IPS-11a (cell line): ENCODE measurements around the gene SARDH.

Experiments
- H3K4me3 ChIP-seq: one replicate; pipeline ENCODE4 v1.5.1; 2013; ENCODE audit warnings: low read depth, low read length, control low read depth

The SARDH gene

GRCh38 chr9:133735415-133735775 is 2.8 kb downstream of the SARDH start:
- no peak overlapping the region for H3K4me3 ChIP-seq

DNA sequence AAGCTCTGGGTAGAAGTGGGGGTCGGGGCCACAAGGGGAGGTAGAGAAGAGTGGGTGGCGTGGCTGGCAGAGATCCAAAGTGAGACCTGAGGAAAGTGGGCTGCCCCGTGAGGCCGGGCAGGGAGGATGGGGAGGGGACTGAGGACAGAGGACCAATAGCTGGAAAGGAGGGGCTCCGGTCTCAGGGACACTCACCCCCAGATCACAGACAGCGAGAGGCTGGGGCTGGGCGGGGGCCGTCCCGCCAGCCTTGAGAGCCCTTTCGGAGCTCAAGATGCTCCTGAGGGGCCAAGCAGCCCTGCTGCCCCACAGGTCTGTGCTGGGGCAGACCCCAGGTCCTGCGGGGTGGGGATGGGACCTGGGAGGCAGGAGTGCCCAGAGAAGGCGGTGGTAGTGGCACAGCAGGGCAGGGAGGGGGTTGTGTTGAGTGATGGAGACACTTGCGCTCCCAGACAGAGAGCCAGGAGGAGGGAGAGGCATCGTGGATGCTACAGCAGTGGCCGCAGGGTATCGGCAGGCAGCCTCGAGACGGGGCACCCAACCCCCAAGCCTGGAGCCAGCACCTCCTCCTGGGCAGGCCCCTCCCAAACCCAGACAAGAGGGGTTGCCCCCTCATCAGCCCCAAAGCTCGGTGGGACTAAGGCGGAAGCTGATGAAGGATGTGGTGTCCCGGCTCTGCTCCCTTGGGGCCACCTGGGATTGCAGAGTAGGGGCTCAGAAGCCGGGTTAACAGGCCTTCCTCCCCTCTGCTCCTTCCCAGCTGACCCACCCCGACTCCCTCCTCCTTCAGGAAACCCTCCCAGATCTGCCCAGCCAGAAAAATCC is 3.4 kb downstream of the SARDH start:
- no peak overlapping the region for H3K4me3 ChIP-seq

GRCh38 chr9:133733796-133734533 is 4.2 kb downstream of the SARDH start:
- no peak overlapping the region for H3K4me3 ChIP-seq

DNA sequence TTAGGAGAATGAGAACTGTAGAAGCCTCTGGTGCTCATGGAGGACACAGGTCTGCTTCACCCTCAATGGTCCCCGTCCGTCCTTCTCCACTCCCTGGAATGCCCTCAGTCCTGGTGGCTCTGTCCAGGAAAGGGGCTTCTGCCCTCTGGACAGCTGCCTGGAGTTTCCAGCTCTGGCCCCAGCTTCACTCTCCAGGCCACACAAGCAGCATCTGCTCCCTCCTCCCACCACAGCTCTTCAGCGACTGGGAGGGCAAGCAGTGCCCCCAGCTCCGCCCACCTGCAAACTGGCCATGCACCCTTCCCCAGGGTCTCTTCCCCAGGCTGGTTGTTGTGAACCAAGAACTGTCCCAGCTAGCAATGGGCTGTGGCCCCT is 4.7 kb downstream of the SARDH start:
- no peak overlapping the region for H3K4me3 ChIP-seq

DNA sequence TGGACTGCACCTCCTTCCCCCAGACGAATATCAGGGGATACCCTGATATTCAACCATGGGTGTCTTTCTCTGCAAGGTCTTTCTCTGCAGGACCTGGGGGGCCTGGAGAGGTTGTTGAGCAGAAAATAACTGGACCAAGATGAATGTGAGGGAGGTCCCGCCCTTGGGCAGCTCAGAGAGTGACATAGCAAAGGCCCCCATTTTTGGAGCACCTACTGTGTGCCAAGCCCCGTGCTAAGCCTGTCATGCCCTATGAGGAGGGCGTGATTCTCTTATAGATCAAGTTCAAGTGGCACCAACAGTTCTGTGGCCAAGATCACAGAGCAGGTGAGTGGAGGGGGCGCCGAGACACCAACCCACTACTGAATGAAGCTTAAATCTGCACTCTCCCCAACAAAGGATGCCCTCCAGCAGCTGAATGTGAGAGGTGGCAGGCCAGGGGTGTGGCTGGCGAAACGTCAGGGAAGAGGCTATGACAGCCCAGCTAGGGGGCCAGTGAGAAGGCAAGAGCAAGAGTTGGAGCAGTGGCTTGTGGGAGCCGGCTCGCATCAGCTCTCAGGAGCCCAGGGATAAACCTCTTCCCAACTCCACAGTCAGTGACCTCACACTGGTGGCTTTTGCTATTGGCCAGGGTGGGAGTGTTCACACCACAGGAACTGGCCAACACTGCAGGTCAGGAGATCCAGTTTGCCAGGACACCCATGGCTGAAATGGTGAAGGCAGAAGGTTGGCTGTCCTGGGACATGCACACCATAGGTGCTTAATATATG is 5.3 kb downstream of the SARDH start:
- H3K4me3 ChIP-seq, result no peak overlapping the region

DNA sequence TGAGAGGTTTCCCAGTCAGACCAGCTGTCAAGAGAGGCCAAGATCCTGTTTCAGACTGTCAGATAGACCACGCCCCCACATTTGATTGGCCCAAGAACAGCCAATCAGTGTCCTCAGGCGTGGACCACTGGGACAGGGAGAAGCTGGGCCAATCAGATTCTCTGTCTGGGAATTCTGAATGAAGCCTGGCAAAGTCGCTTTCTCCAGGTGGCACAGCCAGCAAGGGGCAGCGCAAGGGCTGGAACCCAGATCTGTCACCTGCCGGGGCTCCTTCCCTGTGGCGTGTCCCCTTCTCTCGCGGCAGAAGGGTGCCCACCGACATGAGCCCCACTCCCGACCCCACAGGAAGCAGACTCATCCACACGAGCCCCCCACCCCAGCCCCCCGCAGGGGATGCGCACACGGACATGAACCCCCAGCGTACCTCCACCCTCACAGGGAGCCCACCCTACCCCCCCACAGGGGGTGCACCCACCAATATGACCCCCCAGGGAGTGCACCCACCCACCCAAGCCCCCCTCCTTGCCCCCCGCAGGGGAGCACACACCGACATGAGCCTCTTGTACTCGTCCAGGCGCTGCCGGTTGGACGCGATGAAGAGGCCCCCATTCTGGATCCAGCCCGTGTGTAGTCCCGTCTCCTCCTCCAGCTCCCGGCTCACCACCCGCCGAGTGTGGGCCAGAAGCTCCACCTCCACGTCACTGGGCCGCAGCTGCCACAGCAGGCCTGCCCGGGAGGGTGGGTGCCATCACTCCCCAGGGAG is 6.1 kb downstream of the SARDH start:
- H3K4me3 ChIP-seq, result no peak overlapping the region

GRCh38 chr9:133730994-133731715 is 7.0 kb downstream of the SARDH start:
- H3K4me3 ChIP-seq, result no peak overlapping the region

DNA sequence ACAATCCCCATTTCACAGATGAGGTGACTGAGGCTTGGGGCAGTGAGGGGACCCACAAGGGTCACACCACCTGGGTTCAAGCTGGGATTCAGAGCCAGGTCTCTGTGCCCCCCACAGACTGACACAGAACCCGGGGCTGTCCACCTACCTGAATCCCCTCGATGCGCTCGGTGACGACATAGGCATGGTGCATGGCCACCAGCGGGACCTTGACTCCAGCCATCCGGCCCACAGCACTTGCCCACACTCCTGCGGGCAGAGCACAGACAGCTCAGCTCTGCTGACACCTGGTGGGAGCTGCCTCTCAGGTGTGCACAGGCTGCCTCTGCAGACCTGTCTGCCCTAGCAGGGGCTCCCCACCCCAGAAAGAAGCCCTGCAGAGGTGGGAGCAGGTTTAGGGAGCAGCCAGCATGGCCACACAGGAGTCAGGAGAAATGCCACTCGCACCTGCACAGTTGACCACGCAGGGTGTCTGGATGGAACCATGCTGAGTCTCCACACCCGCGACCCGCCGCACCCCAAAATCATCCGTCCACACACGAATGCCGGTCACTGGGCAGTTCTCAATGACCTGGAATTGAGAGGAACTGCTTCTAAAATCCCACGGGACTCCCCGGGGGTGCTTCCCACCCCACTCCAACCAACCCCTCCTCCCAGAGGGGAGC is 8.4 kb downstream of the SARDH start:
- H3K4me3 ChIP-seq, result no peak overlapping the region

DNA sequence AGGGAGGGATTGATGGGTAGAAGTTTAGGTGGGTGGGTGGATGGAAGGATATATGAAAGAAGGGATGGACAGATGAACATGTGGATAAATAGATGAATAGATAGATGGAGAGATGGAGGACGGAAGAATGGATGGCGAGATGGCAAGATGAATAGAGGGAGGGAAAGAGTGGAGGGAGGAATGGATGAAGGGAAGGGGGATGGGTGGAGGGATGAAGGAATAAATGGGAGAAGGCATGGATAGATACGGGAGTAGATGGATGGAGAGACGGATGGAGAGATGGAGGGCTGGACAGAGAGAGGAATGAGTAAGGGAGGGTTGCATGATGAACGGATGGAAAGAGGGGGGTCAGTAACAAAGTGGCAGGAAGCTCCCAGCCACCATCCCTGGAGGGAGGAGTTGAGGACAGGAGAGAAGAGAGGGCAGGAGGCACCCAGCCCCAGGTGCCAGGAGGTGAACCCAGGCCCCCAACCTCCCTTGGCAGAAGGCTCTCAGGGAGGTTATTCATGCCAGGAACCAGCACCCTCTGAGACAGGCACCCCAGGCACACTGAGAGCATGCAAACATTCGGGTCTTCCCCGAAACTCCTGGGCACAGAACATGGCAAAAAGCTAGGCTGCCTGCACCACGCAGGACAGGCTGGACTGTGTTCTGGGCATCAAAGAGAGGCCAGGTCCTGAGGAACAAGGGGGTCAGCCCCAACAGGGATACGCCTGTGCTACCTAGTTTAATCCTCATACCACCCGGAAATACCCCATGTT is 9.1 kb downstream of the SARDH start:
- no peak overlapping the region for H3K4me3 ChIP-seq

GRCh38 chr9:133727876-133728441 is 10.2 kb downstream of the SARDH start:
- no peak overlapping the region for H3K4me3 ChIP-seq

- H3K4me3 ChIP-seq, result no peak overlapping the region
Observed at GRCh38 chr9:133727277-133727875, 10.8 kb downstream of the SARDH start.

DNA sequence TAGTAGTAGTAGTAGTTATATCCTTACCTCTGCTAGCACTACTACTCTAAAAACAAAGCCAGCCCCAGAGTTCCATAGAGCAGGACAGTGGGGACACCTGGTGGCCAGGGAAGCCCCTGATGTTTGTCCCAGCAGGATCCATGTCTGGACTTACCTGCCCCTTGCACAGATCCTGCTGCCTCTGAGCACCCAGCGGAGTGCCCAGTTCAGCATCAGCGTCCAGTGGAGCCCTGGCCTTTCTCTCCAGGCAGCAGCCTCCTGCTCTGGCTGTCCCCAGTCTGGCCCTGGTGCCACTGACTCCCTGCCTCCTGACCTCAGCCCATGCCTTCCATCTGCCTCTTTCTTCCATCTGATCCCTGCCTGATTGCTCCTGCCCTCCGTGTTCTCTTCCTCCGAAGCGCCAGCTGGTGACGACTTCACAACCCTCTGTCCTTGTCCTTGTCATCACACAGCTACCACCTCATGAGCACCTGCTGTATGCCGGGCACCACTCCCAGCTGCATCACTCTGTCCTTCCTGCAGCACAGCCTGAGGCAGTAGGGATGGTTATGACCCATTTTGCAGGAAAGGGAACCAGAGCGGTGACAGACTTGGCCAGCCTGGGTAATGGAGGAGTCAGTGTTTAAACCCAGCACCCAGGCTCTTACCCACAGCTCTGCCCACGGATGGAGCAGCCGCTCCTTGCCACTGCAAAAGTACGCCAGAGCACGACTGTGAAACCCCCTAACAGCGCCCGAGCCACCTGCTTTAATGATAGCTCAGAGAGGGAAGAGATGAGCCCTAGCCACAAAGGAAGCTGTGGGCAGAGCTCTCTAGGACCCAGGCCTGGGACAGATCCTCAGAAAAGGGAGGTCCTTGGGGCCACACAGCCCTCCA is 11.5 kb downstream of the SARDH start:
- H3K4me3 ChIP-seq, result no peak overlapping the region

DNA sequence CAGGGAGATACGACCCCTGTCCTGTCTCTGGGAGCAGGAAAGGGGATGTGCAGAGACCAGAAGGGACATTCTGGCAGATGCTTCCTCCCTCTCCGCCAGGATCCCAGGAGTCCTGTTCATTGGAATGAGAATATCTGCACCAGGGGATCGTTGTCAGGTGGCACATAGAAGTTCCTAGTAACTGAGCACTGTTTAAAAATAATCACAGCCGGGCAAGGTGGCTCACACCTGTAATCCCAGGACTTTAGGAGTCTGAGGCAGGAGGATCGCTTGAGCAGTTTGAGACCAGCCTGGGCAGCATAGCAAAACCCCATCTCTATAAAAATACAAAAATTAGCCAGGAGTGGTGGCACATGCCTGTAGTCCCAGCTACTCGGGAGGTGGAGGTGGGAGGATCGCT is 12.3 kb downstream of the SARDH start:
- no peak overlapping the region for H3K4me3 ChIP-seq

- no peak overlapping the region for H3K4me3 ChIP-seq
Observed at GRCh38 chr9:133718563-133719315, 19.4 kb downstream of the SARDH start.

DNA sequence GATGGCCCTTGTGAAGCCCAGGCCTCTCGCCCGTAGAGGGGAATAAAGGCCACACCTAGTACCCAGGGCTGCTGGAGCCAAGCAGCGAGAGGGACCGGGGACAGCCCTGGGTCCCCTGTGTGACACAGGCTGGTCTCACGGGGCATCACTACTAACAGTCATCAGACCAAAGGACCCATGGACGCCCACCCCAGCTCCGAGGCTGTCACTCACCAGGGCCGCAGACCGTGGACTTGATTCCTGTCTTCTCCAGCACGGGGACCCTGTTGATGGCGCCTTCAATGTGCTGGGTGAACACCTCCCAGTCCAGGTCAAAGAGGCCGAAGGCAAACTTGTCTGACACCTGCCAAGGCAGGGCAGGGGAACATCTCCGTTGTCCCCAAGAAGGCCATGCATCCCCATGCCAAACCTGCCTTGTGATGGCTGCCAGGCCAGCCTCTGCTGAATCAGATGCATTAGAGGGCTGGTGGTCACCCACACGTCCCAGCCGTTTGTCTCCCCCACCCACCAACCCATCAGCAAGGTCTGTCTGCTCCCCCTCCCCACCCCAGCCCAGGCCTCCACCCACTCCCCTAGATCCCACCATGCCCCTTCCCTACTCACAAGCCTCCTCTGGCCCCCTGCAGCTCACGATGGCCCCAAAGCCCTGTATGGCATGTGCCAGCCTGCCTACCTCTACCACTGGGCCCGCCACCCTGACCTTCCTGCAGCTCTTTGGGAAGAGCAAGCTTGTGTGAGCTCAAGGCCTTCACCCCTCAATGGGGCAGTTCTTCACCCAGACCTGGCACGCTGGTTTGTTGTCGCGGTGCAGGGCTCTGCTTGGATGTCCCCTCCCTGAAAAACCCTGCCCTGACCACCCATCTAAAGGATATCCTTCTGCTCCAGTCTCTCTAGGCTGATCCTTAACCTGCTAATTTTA is 20.8 kb downstream of the SARDH start:
- no peak overlapping the region for H3K4me3 ChIP-seq
